GM20431 (cell line): ENCODE results near the gene ATP6V0A4.
"Not testable (repeated sequence)": the region's sequence is repeated elsewhere in the genome, so short reads cannot be mapped to it uniquely, and the experiment has no call there.

Experiments used
- in situ Hi-C: fragments of 300-500 bp; cut with MseI, MboI; formaldehyde crosslinking; loops from one replicate; pipeline ENCODE4 v1.15.0; 2020; ENCODE audit warnings: low sequenced_read_pairs; ENCODE audit not compliant: unreplicated experiment

Gene ATP6V0A4

GRCh38 chr7:138797715-138798320 lies at the start of gene ATP6V0A4, which contains the start of gene TMEM213:
TSS of gene ATP6V0A4 (minus strand) at chr7:138798196. CDS start at chr7:138771247, 26,949 bp downstream.
TSS of gene TMEM213 (plus strand) at chr7:138797994. CDS start at chr7:138798105, 111 bp downstream.
- in situ Hi-C loops: no loop called here

- in situ Hi-C loops: no loop called here
These were observed 47.7 kb upstream of the ATP6V0A4 start for GRCh38 chr7:138845711-138846110.

- in situ Hi-C loops: no loop called here
These were observed 45.9 kb upstream of the ATP6V0A4 start for GRCh38 chr7:138843632-138844580.

- in situ Hi-C loops: no loop called here
These were observed 44.1 kb upstream of the ATP6V0A4 start for GRCh38 chr7:138842111-138842510.

GRCh38 chr7:138838166-138838565 lies 40.2 kb upstream of the ATP6V0A4 start:
- in situ Hi-C loops: no loop called here

- in situ Hi-C loops: no loop called here
These were observed 39.6 kb upstream of the ATP6V0A4 start for GRCh38 chr7:138837627-138838026.

GRCh38 chr7:138835087-138835486 lies 37.1 kb upstream of the ATP6V0A4 start:
- in situ Hi-C loops: no loop called here

GRCh38 chr7:138834583-138834982 lies 36.6 kb upstream of the ATP6V0A4 start:
- in situ Hi-C loops: no loop called here

- in situ Hi-C loops: no loop called here
These were observed 35.6 kb upstream of the ATP6V0A4 start for GRCh38 chr7:138833596-138833995.

GRCh38 chr7:138832966-138833365 lies 35.0 kb upstream of the ATP6V0A4 start:
- in situ Hi-C loops: no loop called here

GRCh38 chr7:138829335-138829734 lies 31.3 kb upstream of the ATP6V0A4 start:
- in situ Hi-C loops: no loop called here

GRCh38 chr7:138828302-138828701 lies 30.3 kb upstream of the ATP6V0A4 start:
- in situ Hi-C loops: no loop called here

- in situ Hi-C loops: no loop called here
These were observed 27.2 kb upstream of the ATP6V0A4 start for GRCh38 chr7:138825049-138825721.

- in situ Hi-C loops: no loop called here
These were observed 25.0 kb upstream of the ATP6V0A4 start for GRCh38 chr7:138822867-138823535.

GRCh38 chr7:138821912-138822311 lies 23.9 kb upstream of the ATP6V0A4 start:
- in situ Hi-C loops: no loop called here

- in situ Hi-C loops: no loop called here
These were observed 21.6 kb upstream of the ATP6V0A4 start for GRCh38 chr7:138819625-138820024.

GRCh38 chr7:138816650-138817049 lies 18.7 kb upstream of the ATP6V0A4 start:
- in situ Hi-C loops: no loop called here

GRCh38 chr7:138814816-138815332 lies 16.9 kb upstream of the ATP6V0A4 start:
- in situ Hi-C loops: no loop called here

GRCh38 chr7:138813945-138814344 lies 15.9 kb upstream of the ATP6V0A4 start:
- in situ Hi-C loops: no loop called here

- in situ Hi-C loops: not testable (repeated sequence)
These were observed 13.3 kb upstream of the ATP6V0A4 start for GRCh38 chr7:138811327-138811726.
